Cardiac septum (tissue), 1 donor: ENCODE results near the gene TERB1. TPM values are rescaled to one million over a fixed set of nuclear protein-coding genes. Genes with fewer than 3 reads are reported as not detected.

Source experiments
- DNase-seq: peaks from one replicate; pipeline ENCODE4 v3.0.0-alpha.2; 2020; ENCODE audit warnings: low spot score
- intact Hi-C: fragments of 100-400 bp; cut with DNase I; formaldehyde crosslinking; loops from one replicate; pipeline ENCODE4 v1.14.0; 2022
- total RNA-seq: library from RNA; stranded (reverse); fragmentation: NEBNext Ultra II Directional; extraction: Animal tissue kit (Norgen Biotek cat#: 25700); gene quantifications from one replicate; pipeline ENCODE4 v1.2.1, GENCODE V29; 2021
- donor health status: DM: no; HTN: no; CAD: no.

Gene TERB1
- total RNA-seq, 1 donor from 2014 or later: not detected

- no peak for DNase-seq
- intact Hi-C loops: loop anchor here (1.0 to 5.0 kb wide), 3 partner anchors 11 to 345 kb away; no protein-coding TSS in a partner anchor
Measured at GRCh38 chr16:66751992-66752322, 49.4 kb downstream of the TERB1 start.

GRCh38 chr16:66751303-66751991 is 49.9 kb downstream of the TERB1 start, which contains the start of gene DYNC1LI2:
DYNC1LI2 (minus strand) TSS chr16:66751609; CDS start chr16:66751591, 18 bp downstream.
- peak; percentile 90 for DNase-seq
- intact Hi-C loops: loop anchor here (1.0 to 5.0 kb wide), 3 partner anchors 10 to 344 kb away; no protein-coding TSS in a partner anchor

GRCh38 chr16:66751053-66751302 is 50.4 kb downstream of the TERB1 start:
- intact Hi-C loops: loop anchor here (1.0 to 5.0 kb wide), 3 partner anchors 10 to 344 kb away; no protein-coding TSS in a partner anchor
- DNase-seq: no peak

GRCh38 chr16:66750279-66751052 is 50.9 kb downstream of the TERB1 start:
- no peak for DNase-seq
- intact Hi-C loops: loop anchor here (1.0 to 5.0 kb wide), 3 partner anchors 9 to 343 kb away; no protein-coding TSS in a partner anchor

GRCh38 chr16:66746682-66747081 is 54.7 kb downstream of the TERB1 start:
- intact Hi-C loops: no loop called here
- DNase-seq: no peak

GRCh38 chr16:66746048-66746447 is 55.3 kb downstream of the TERB1 start:
- no peak for DNase-seq
- intact Hi-C loops: no loop called here

- intact Hi-C loops: loop anchor here (1.0 kb wide), 1 partner anchor 9 kb away; the partner anchor contains the start of gene DYNC1LI2
- DNase-seq: no peak
Measured at GRCh38 chr16:66741950-66742808, 59.2 kb downstream of the TERB1 start.

GRCh38 chr16:66741169-66741900 is 60.0 kb downstream of the TERB1 start:
- intact Hi-C loops: loop anchor here (1.0 kb wide), 1 partner anchor 10 kb away; the partner anchor contains the start of gene DYNC1LI2
- DNase-seq: peak; percentile 93

- intact Hi-C loops: no loop called here
- DNase-seq: no peak
Measured at GRCh38 chr16:66740533-66740932, 60.9 kb downstream of the TERB1 start.

- intact Hi-C loops: no loop called here
Measured at GRCh38 chr16:66740010-66740409, 61.4 kb downstream of the TERB1 start.

GRCh38 chr16:66735891-66736290 is 65.5 kb downstream of the TERB1 start:
- no peak for DNase-seq
- intact Hi-C loops: no loop called here

More at GRCh38 chr16:66740010-66740409, 61.4 kb downstream of the TERB1 start:
- no peak for DNase-seq

GRCh38 chr16:66731101-66731500 is 70.3 kb downstream of the TERB1 start:
- intact Hi-C loops: no loop called here
- no peak for DNase-seq

GRCh38 chr16:66728804-66729203 is 72.6 kb downstream of the TERB1 start:
- DNase-seq: no peak
- intact Hi-C loops: loop anchor here (5.0 kb wide), 1 partner anchor 138 kb away; no protein-coding TSS in a partner anchor

GRCh38 chr16:66728117-66728787 is 73.1 kb downstream of the TERB1 start:
- no peak for DNase-seq
- intact Hi-C loops: loop anchor here (5.0 kb wide), 1 partner anchor 139 kb away; no protein-coding TSS in a partner anchor

GRCh38 chr16:66720766-66721165 is 80.6 kb downstream of the TERB1 start:
- intact Hi-C loops: no loop called here
- DNase-seq: no peak

GRCh38 chr16:66719246-66719645 is 82.1 kb downstream of the TERB1 start:
- intact Hi-C loops: no loop called here
- no peak for DNase-seq

- no peak for DNase-seq
- intact Hi-C loops: no loop called here
Measured at GRCh38 chr16:66717776-66718175, 83.6 kb downstream of the TERB1 start.

- intact Hi-C loops: no loop called here
- DNase-seq: no peak
Measured at GRCh38 chr16:66717112-66717675, 84.2 kb downstream of the TERB1 start.
